PC-3 (cell line): ENCODE data around the gene UBTF. TPM values are rescaled to one million over a fixed set of nuclear protein-coding genes. Genes with fewer than 3 reads are reported as not detected.

Source experiments
- ATAC-seq: fragments of 200-7000 bp; cut with Tn5 transposase; 2 replicates; pipeline ENCODE4 v1.9.1; 2020; ENCODE audit warnings: mild to moderate bottlenecking, moderate library complexity
- BruUV-seq: library from RNA; stranded (reverse); fragments of 400-500 nt; replicated peaks from 2 replicates; lab custom pipeline; 2021; lab: Mats Ljungman, UMichigan
- CTCF ChIA-PET: fragments of 300-600 bp; sonication (Branson Sonifier 250); formaldehyde crosslinking; loops from one replicate; lab custom pipeline; 2022; ENCODE audit warnings: antibody characterized with exemption; lab: Charles Lee
- POLR2A ChIA-PET: fragments of 300-600 bp; sonication (Branson Sonifier 250); formaldehyde crosslinking; loops from one replicate; lab custom pipeline; 2022; ENCODE audit warnings: antibody characterized with exemption; ENCODE audit not compliant: unreplicated experiment; lab: Charles Lee
- DNase-seq: peaks from one replicate; pipeline ENCODE4 v3.0.0-alpha.2; 2015
- H2AFZ ChIP-seq: fragments of 300-600 bp; sonication (generic); 2 replicates; pipeline ENCODE4 v1.6.0; 2016; ENCODE audit warnings: antibody characterized with exemption, low read length
- H3F3A ChIP-seq: fragments of 300-600 bp; sonication (generic); one replicate; pipeline ENCODE4 v1.6.0; 2017; ENCODE audit warnings: antibody characterized with exemption, low read length, control low read depth, mild to moderate bottlenecking; ENCODE audit not compliant: unreplicated experiment
- H3K27ac ChIP-seq: fragments of 300-600 bp; sonication (generic); 2 replicates; pipeline ENCODE4 v1.5.1; 2016; ENCODE audit warnings: mild to moderate bottlenecking, low read length
- H3K27me3 ChIP-seq: fragments of 300-600 bp; sonication (generic); 2 replicates; pipeline ENCODE4 v1.6.1; 2016; ENCODE audit warnings: low read length, mixed read lengths
- H3K36me3 ChIP-seq: fragments of 300-600 bp; sonication (generic); 2 replicates; pipeline ENCODE4 v1.6.1; 2016; ENCODE audit warnings: low read depth, mixed run types, low read length, mixed read lengths
- H3K4me1 ChIP-seq: fragments of 300-600 bp; sonication (generic); 2 replicates; pipeline ENCODE4 v1.5.1; 2016; ENCODE audit warnings: low read length; ENCODE audit not compliant: insufficient read depth
- H3K4me2 ChIP-seq: fragments of 300-600 bp; sonication (generic); 2 replicates; pipeline ENCODE4 v1.6.0; 2016; ENCODE audit warnings: low read length
- H3K4me3 ChIP-seq: fragments of 300-600 bp; sonication (generic); 2 replicates; pipeline ENCODE4 v1.5.1; 2016; ENCODE audit warnings: mild to moderate bottlenecking, low read length, mixed read lengths
- H3K79me2 ChIP-seq: fragments of 300-600 bp; sonication (generic); 2 replicates; pipeline ENCODE4 v1.6.1; 2017; ENCODE audit warnings: low read length, mixed read lengths
- H3K9ac ChIP-seq: fragments of 300-600 bp; sonication (generic); 2 replicates; pipeline ENCODE4 v1.6.0; 2016; ENCODE audit warnings: mild to moderate bottlenecking, low read length
- H3K9me2 ChIP-seq: fragments of 300-600 bp; sonication (generic); replicated peaks from 2 replicates; pipeline ENCODE4 v1.6.1; 2016; ENCODE audit warnings: mixed run types, low read length, mixed read lengths
- H3K9me3 ChIP-seq: fragments of 300-600 bp; sonication (generic); 2 replicates; pipeline ENCODE4 v1.6.1; 2016; ENCODE audit warnings: low read length, mixed read lengths
- H4K20me1 ChIP-seq: fragments of 300-600 bp; sonication (generic); 2 replicates; pipeline ENCODE4 v1.6.1; 2016; ENCODE audit warnings: low read length, mixed read lengths
- CTCF ChIP-seq: fragments of 300-600 bp; sonication (generic); conservative IDR thresholded peaks from 2 replicates; pipeline ENCODE4 v1.5.1; 2017; ENCODE audit warnings: antibody characterized with exemption, low read depth, mild to moderate bottlenecking, low read length
- EZH2 ChIP-seq: fragments of 300-600 bp; sonication (generic); IDR thresholded peaks from one replicate; pipeline ENCODE4 v1.6.1; 2017; ENCODE audit warnings: antibody characterized with exemption, mild to moderate bottlenecking, low read length; ENCODE audit not compliant: unreplicated experiment
- EZH2phosphoT487 ChIP-seq: fragments of 300-600 bp; sonication (generic); IDR thresholded peaks from 2 replicates; pipeline ENCODE4 v1.6.1; 2018; ENCODE audit warnings: mild to moderate bottlenecking, antibody characterized with exemption, low read length, borderline replicate concordance
- intact Hi-C: fragments of 100-400 bp; cut with micrococcal nuclease; formaldehyde crosslinking; loops from 2 replicates; pipeline ENCODE4 v1.9.0; 2023
- total RNA-seq: library from RNA; depleted of rRNA; stranded (reverse); fragments of >200 nt; gene quantifications from 2 replicates; pipeline ENCODE4 v1.2.3, GENCODE V29; 2014

The UBTF gene
- total RNA-seq, 1 experiment from 2014 or later = 139 TPM

DNA sequence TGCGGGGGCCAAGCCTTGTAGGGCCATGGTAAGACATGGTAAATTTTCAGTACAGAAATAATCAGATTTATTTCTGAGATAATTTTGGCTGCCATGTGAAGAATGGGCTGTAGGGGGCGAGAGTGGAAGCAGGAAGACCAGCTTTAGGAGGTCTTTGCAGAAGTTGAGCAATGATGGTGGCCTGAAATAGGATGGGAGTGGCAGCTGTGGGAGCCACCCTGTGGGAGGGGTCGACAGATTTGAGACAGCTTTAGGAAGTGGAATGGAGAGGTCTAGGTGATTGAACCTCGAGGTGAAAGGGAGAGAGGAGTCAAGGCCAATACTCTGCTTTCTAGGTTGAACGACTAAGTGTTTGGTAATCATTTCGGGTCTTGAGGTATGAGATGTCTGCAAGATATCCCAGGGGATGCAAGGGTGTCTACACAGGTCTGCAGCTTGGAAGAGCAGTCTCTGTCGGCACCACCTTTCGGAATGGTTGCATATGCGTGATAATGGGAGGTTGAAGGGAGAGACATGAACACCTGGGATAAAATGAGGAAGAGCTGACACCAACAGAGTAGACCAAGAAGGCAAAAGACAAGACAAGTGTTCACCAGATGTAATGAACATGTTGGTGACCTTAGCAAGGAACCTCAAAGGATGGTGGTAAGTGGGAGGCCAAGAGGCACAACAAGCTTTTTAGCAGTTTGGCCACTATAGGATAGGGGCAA lies 15.6 kb downstream of the UBTF start:
- H3K9ac ChIP-seq = no peak overlapping the region
- DNase-seq (peak; percentile 67), ATAC-seq (no peak)
- POLR2A ChIA-PET = no interaction called here
- H3K4me1 ChIP-seq = peaks cover 38% of the 10 kb centered on the region
- TF ChIP-seq EZH2phosphoT487 (no peak), CTCF (peak; percentile 89), EZH2 (no peak)
- 0 out of 2 replicates have a peak overlapping the region, but pooled peaks have one; percentile 4 for H3K27ac ChIP-seq
- peaks cover 17% of the 10 kb centered on the region for H3K36me3 ChIP-seq
- peaks cover 4% of the 10 kb centered on the region for H3F3A ChIP-seq
- intact Hi-C loops = no loop called here
- no peak overlapping the region for H2AFZ ChIP-seq
- no peaks in the 10 kb centered on the region for H3K9me3 ChIP-seq
- peaks cover 13% of the 10 kb centered on the region for H3K79me2 ChIP-seq
- H3K4me3 ChIP-seq = no peak overlapping the region
- H4K20me1 ChIP-seq = no peaks in the 10 kb centered on the region
- BruUV-seq = no TSS peak
- no peaks in the 10 kb centered on the region for H3K9me2 ChIP-seq
- H3K27me3 ChIP-seq = no peaks in the 10 kb centered on the region
- peak overlapping the region; percentile 4; the same call in 1 of the 2 replicates for H3K4me2 ChIP-seq
- CTCF ChIA-PET = interaction anchor here (1.3 kb wide), 1 partner anchor 142 kb away, joined by 3 read pairs; the partner anchor contains the start of gene GRN

- Histone ChIP-seq H3K36me3 (peaks cover 12% of the 10 kb centered on the region), H3K4me1 (peaks cover 35% of the 10 kb centered on the region), H4K20me1 (no peaks in the 10 kb centered on the region), H3K9ac (no peak overlapping the region), H2AFZ (no peak overlapping the region), H3F3A (peaks cover 4% of the 10 kb centered on the region), H3K27ac (no peak overlapping the region), H3K4me2 (no peak overlapping the region), H3K9me2 (no peaks in the 10 kb centered on the region), H3K27me3 (no peaks in the 10 kb centered on the region), H3K79me2 (peaks cover 24% of the 10 kb centered on the region), H3K4me3 (no peak overlapping the region), H3K9me3 (no peaks in the 10 kb centered on the region)
- BruUV-seq = no TSS peak
- ChIA-PET POLR2A (no interaction called here), CTCF (interaction anchor here (1.3 kb wide), 1 partner anchor 143 kb away, joined by 3 read pairs; the partner anchor contains the start of gene GRN)
- ATAC-seq (no peak), DNase-seq (no peak)
- intact Hi-C loops = no loop called here
- TF ChIP-seq EZH2 (no peak), CTCF (no peak), EZH2phosphoT487 (no peak)
These were observed 16.7 kb downstream of the UBTF start for GRCh38 chr17:44202756-44203155.
